Cerebellar cortex (tissue), 1 donor: Measurements from ENCODE around the gene SLC16A2.
"Not testable (repeated sequence)": the region's sequence is repeated elsewhere in the genome, so short reads cannot be mapped to it uniquely, and the experiment has no call there.

Experiments used
- DNase-seq: peaks from one replicate; pipeline ENCODE4 v3.0.0-alpha.2; 2015; ENCODE audit warnings: low spot score

The SLC16A2 gene

DNA sequence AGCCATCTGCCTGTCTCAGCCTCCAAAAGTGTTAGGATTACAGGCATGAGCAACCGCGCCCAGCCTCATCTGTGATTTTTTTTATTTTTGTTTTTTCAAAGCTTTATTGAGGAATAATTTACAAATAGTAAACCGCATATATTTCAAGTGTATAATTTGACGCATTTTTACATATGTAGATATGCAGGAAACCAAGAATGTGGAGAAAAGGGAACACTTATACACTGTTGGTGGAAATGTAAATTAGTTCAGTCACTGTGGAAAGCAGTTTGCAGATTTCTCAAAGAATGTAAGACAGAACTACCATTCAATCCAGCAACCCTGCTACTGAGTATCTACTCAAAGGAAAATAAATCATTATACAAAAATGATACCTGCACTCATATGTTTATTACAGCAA is 85.9 kb downstream of the SLC16A2 start:
- no peak for DNase-seq

DNA sequence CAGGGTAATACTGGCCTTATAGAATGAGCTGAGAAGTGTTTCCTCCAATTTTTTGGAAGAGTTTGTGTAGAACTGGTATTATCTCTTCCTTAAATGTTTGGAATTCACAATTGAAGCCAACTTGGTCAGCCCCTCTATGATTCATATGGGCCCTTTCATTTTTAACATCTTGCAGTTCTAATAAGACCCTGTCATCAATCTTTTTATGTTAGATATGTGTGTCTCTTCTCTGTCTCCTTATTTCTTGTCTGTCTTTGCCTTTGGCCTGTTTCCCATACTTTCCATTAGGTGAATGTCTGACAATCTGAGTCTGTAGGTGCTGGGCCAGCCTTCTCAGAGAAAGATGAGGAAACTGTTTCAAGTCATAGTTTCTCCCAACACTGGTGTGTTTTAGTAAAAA is 88.7 kb downstream of the SLC16A2 start:
- no peak for DNase-seq

DNA sequence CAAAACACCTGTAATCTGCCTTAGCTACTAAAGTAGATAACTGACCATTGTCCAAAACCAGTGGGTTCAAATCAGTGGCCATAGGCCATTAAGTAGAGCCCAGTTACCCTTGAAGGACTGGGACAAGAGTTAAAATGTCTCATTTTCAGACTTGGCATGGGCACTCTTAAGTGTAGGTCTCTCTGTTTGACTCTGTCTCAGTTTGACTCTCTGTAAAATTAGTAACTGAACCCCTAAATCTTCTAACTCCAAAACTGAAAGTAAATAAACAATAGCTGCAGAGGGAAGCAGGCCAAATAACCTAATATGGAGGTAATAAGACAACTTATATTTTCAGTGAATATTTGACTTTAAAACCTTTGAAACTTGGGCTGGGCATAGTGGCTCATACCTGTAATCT is 89.1 kb downstream of the SLC16A2 start:
- DNase-seq: no peak

- DNase-seq: no peak
Measured at GRCh38 chrX:74511704-74512103, 90.4 kb downstream of the SLC16A2 start.

- DNase-seq: no peak
Measured at GRCh38 chrX:74514384-74514783, 93.1 kb downstream of the SLC16A2 start.

DNA sequence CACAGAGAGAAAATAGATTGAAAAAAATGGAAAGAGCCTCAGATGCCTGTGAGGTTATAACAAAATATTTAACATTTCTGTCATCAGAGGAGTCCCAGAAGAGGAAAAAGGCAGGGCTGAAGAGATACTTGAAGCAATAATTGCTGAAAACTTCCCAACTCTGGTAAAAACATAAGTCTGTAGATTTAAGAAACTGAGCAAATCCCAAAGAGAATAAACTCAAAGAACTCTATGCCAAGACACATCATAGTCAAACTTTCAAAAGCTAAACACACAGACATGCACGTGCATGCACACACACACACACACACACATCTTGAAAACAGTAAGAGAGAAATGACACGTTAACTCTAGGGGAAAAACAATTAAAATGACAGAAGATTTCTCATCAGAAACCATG is 94.1 kb downstream of the SLC16A2 start:
- no peak for DNase-seq

GRCh38 chrX:74516013-74516412 is 94.7 kb downstream of the SLC16A2 start:
- DNase-seq: not testable (repeated sequence)

DNA sequence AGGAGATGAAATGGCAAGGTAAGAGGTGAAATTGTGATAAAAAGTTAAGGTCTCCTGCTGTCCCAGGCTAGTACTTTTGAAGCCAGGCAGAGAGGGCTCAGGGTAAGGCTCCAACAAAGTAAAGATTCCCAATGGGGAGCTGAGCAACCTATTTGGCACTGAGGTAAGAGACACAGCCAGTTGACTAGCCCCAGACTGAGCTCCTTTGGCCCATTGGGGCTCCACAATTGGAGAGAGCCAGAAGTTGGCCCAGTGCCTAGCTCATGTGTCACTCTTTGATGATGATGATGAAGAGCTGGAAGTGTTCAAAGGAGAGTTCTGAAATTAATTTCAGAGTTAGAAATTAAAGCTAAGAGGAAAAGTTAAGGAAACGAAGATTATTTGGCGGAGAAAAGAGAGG is 98.6 kb downstream of the SLC16A2 start:
- no peak for DNase-seq

- DNase-seq: no peak
Measured at GRCh38 chrX:74520291-74520690, 99.0 kb downstream of the SLC16A2 start.

DNA sequence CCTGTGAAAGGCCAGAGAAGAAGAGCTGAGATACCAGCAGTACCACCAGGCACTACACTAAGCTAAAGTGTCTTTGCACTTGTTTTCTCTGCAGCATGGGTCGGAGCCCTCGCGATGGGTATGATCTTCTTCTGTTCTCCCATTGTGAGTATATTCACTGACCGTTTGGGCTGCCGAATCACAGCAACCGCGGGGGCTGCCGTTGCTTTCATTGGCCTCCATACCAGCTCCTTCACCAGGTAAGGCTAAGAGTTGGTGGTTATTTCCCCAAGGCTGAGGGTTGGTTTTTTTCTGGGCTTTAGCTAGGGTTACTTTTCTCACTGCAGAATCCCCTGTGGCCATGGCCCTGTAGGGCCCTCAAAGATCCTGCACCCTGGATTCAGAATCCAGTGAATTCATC is 99.6 kb downstream of the SLC16A2 start:
- DNase-seq: no peak

- DNase-seq: no peak
Measured at GRCh38 chrX:74521961-74522751, 100.9 kb downstream of the SLC16A2 start.

DNA sequence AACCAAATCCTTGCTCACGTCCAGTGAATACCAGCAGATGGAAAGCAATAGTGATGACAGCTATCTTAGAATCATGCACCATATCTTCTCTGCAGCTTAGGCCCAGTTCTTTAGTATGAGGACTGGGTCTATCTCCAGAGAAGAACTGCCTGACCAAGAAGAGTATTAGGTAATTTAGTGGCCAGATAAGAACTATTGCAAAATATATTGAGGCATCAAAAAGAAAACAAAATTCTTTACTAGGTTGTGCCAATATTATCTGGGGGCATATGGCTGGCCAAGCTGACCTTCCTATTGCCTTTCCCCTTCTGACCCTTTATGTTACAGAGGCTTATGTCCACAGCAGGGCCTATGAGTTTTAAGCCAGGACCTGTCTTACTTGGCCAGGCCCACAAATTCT is 101.9 kb downstream of the SLC16A2 start:
- DNase-seq: no peak

DNA sequence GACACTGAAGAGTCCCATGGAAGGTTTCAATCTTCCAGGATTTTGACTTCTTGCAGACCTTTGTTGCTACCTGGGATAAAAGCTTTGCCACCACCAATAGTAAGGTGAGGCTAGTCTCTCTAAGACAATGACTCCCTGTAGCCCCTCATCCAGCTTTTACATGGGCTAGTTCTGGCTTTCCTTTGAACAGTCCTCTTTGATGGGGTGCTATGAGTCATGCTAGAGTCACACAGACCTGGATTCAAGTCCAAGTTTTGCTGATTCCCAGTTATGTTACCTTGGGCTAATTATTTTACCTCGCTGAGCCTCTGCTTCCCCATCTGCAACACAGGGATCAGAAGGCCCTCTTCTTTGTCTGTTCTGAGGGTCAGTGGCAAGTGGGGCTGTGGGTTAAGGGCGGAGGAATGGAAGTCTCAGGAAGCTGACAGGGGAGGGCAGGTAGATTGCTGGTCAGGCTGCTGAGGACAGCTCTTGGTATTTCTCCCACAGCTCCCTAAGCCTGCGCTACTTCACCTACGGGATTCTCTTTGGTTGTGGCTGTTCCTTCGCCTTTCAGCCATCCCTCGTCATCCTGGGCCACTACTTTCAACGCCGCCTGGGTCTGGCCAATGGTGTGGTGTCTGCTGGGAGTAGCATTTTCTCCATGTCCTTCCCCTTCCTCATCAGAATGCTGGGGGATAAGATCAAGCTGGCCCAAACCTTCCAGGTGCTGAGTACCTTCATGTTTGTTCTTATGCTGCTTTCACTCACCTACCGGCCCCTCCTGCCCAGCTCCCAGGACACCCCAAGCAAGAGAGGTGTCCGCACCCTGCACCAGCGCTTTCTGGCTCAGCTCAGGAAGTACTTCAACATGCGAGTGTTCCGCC is 102.8 kb downstream of the SLC16A2 start:
- DNase-seq: no peak

DNA sequence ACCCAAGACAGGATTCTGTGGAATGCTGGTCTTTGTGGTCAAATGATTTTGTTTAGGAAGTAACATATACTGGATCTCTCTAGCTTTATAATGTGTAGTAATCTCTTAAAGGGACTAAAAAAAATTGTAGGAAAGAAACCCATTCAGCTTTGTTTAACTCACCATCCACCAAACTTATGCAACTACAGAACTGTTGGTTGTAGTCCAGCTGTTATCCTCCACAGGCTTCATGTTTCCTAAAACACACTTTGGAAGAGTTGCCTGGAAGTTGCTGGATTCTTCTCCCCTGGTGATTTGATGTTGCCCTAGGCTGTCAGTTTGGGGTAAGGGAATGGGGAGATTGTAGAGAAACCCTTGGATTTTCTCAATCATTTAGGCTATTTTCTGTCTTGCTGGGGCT is 103.8 kb downstream of the SLC16A2 start:
- DNase-seq: no peak

GRCh38 chrX:74526764-74527163 is 105.5 kb downstream of the SLC16A2 start:
- no peak for DNase-seq

GRCh38 chrX:74527350-74527749 is 106.1 kb downstream of the SLC16A2 start:
- peak; percentile 17 for DNase-seq

DNA sequence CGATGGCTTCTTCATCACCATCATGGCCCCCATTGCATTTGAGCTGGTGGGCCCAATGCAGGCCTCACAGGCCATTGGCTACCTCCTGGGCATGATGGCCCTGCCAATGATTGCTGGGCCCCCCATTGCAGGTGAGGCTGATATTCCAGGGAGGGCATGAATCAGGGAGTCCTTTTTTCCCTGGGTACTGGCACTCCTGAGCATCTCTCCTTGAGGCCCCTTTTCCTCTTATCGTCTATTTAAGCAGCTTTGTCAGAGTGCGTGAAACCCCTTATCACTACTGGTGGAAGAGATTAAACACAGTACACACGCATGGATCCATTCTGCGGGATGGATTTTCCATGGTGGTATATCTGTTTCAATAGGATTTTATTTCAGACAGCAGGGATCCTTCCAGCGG is 108.0 kb downstream of the SLC16A2 start:
- no peak for DNase-seq

DNA sequence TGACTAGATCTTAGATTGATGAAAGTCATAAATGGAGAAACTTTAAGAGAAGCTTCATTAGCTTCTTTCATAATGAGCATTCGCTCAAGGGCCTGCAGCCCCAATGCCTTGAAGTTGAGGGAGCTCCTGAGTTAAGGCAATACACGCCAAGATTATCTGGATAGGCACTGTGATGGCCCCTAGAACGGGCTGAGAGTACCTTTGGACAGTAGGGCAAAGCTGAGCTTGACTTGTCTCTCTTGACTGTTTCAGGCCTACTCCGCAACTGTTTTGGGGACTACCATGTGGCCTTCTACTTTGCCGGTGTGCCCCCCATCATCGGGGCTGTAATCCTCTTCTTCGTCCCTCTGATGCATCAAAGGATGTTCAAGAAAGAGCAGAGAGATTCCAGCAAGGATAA is 109.8 kb downstream of the SLC16A2 start:
- DNase-seq: no peak

DNA sequence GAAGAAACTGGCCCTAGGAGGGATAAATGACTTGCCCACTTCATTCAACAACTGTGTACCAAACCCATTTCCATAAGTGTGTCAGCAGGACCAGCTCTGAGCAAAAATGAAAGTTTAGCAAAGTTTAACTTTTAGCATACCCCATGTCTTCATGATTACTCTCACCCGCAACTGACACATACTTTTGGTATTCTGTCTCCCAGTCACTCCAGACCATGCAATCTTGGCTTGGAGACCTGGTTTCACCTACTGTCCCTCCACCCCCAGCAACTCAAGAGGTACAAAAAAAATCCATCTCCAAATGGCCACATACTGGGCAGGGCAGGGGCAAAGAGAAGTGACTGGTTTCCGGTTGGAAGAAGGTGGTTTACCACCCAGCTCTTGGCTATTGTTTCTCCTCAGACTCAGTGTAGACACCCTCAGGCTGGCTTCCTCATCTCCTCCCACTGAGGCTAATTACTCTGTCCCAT is 113.3 kb downstream of the SLC16A2 start:
- DNase-seq: no peak

DNA sequence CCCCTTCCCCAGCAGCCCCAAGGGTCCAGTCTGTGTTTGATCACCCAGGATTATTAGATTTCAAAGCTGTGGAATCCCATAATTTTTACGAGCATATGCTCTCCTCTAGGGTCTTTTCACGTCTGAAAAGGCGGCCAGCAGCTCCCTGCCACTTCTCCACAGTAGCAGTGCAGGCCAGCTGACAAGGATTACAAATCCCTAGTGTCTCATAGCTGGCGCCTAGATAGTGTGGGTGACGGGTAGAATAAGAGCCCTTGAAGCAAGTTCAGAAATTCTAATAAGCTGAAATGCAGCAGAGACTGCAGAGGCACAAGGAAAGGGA is 113.8 kb downstream of the SLC16A2 start:
- DNase-seq: no peak

- DNase-seq: peak; percentile 70
Measured at GRCh38 chrX:74535408-74536151, 114.3 kb downstream of the SLC16A2 start.

DNA sequence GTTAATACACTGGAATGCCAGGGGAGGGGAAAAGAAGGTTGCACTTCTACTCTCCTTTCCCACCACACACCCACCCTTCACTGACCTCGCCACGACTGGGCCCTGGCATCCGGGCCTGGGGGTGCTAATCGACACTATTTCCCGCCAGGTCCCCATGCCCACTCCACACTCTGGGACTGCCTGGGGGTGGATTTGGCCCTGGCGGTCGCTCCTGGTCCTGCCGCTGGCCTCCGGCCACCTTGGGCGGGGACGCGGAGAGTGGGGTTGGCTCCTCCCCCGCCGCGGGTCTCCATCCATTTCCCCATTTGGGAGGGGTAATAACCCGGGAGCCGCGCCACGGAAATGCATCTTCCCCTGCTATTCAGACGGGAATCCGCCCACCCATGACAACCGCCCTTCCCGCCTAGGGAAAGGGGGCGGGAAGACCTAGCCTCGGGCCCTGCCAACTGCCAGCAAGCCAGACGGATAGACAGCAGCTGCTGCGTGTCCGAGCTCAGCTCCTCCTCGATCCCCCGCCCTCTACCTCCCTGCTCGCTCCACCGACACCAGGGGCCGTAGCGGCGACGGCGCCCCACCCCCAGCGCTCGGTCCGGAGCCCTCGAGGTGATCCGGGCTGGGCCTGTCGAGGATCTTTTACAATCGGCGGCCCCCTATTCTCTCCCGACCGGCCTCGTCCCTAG is 115.0 kb downstream of the SLC16A2 start:
- peak; percentile 52 for DNase-seq
